Osteocyte (in vitro differentiated cells): Measurements from ENCODE around the gene MTMR12. TPM values are rescaled to one million over a fixed set of nuclear protein-coding genes. Genes with fewer than 3 reads are reported as not detected.
"Not testable (repeated sequence)": the region's sequence is repeated elsewhere in the genome, so short reads cannot be mapped to it uniquely, and the experiment has no call there.

ENCODE experiments used
- DNase-seq: peaks from one replicate; pipeline ENCODE4 v3.0.0; 2021; ENCODE audit warnings: mixed read lengths; ENCODE audit not compliant: unreplicated experiment; ENCODE audit errors: extremely low spot score
- H3K27ac Mint-ChIP-seq: one replicate; pipeline ENCODE4 v1.8.0; 2021; ENCODE audit warnings: mild to moderate bottlenecking, mixed read lengths; ENCODE audit not compliant: unreplicated experiment
- H3K27me3 Mint-ChIP-seq: one replicate; pipeline ENCODE4 v1.8.0; 2021; ENCODE audit warnings: mixed read lengths; ENCODE audit not compliant: unreplicated experiment
- H3K36me3 Mint-ChIP-seq: one replicate; pipeline ENCODE4 v1.8.0; 2021; ENCODE audit warnings: mixed read lengths; ENCODE audit not compliant: unreplicated experiment
- H3K4me1 Mint-ChIP-seq: one replicate; pipeline ENCODE4 v1.8.0; 2021; ENCODE audit warnings: mixed read lengths; ENCODE audit not compliant: unreplicated experiment
- H3K4me3 Mint-ChIP-seq: one replicate; pipeline ENCODE4 v1.8.0; 2021; ENCODE audit warnings: mild to moderate bottlenecking, moderate library complexity, mixed read lengths; ENCODE audit not compliant: unreplicated experiment
- H3K9me3 Mint-ChIP-seq: one replicate; pipeline ENCODE4 v1.8.0; 2021; ENCODE audit warnings: mixed read lengths; ENCODE audit not compliant: unreplicated experiment
- total RNA-seq: library from RNA; stranded (reverse); gene quantifications from 2 replicates; pipeline ENCODE4 v1.2.1, GENCODE V29; 2021
- TF ChIP-seq, protein P1 (sequence below): fragments of 200-600 bp; sonication (generic); IDR thresholded peaks from 2 replicates; pipeline ENCODE4 v1.5.0; 2021; ENCODE audit warnings: antibody characterized with exemption, mild to moderate bottlenecking, moderate library complexity

The MTMR12 gene
- total RNA-seq, 1 donor from 2014 or later, result 23.4 TPM

DNA sequence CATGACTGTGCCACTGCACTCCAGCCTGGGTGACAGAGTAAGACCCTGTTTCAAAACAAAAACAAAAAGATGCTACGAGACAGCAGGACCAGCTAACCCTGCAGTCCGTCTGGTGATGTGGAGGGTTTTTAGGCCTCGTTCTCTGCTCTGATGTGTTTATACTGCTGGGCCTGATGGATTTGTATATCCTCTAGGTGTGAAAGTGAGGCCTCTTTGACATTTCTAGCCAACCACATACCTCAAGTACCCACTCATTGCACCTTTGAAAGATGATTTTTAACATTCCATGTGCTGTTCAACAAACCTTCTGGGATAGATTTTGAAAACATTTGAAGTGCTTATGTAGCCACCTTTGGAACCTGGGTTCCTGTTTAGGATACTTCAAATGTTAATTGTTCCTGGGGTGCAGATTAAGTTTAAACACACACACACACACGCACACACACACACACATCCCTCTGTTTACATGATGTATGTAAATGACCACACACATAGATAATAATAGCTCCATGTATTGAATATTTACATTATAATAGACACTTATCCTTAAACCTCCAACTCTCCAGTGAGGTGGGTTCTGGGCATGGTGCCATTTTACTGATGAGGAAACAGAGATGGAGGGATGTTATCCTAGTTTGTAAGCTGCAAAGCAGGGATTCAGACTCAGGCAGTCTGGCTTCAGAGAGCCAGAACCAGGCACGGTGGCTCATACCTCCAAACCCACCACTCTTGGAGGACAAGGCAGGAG, 89.8 kb downstream of the MTMR12 start:
- no peaks in the 10 kb centered on the region for H3K9me3 Mint-ChIP-seq
- H3K27me3 Mint-ChIP-seq, result no peaks in the 10 kb centered on the region
- H3K27ac Mint-ChIP-seq, result no peak overlapping the region
- no peak for DNase-seq
- H3K4me3 Mint-ChIP-seq, result no peak overlapping the region
- H3K4me1 Mint-ChIP-seq, result peaks cover 46% of the 10 kb centered on the region
- TF ChIP-seq, protein P1, sequence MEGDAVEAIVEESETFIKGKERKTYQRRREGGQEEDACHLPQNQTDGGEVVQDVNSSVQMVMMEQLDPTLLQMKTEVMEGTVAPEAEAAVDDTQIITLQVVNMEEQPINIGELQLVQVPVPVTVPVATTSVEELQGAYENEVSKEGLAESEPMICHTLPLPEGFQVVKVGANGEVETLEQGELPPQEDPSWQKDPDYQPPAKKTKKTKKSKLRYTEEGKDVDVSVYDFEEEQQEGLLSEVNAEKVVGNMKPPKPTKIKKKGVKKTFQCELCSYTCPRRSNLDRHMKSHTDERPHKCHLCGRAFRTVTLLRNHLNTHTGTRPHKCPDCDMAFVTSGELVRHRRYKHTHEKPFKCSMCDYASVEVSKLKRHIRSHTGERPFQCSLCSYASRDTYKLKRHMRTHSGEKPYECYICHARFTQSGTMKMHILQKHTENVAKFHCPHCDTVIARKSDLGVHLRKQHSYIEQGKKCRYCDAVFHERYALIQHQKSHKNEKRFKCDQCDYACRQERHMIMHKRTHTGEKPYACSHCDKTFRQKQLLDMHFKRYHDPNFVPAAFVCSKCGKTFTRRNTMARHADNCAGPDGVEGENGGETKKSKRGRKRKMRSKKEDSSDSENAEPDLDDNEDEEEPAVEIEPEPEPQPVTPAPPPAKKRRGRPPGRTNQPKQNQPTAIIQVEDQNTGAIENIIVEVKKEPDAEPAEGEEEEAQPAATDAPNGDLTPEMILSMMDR, result no peak
- H3K36me3 Mint-ChIP-seq, result peaks cover 2% of the 10 kb centered on the region

DNA sequence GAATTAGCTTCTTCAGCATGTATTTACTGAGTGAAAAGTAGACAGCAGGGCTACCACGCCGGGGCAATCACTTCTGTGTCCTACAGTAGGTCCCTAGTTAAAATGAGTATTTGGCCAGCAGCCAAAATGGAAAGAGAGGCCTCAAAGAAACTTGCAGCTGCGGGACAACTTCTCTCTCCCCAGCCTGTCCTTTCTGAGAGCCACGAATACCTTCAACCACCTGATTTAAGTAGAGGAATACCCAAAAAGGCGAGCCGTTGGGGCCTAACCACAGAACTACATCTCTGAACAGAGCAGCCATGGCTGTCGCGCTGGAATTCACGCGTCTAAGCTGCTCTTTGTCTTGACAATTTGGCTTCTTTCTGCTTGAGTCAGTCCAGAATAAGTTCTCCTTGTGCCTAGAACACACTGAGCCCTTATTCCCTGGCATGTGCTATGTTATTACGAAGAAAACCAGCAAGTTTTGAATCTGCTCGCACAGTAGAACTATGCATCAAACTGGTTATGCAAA, 94.8 kb downstream of the MTMR12 start:
- Mint-ChIP-seq H3K4me3 (no peak overlapping the region), H3K36me3 (no peaks in the 10 kb centered on the region), H3K9me3 (no peaks in the 10 kb centered on the region), H3K27me3 (no peaks in the 10 kb centered on the region), H3K4me1 (peaks cover 16% of the 10 kb centered on the region), H3K27ac (no peak overlapping the region)
- DNase-seq, result no peak
- TF ChIP-seq, protein P1, result no peak

DNA sequence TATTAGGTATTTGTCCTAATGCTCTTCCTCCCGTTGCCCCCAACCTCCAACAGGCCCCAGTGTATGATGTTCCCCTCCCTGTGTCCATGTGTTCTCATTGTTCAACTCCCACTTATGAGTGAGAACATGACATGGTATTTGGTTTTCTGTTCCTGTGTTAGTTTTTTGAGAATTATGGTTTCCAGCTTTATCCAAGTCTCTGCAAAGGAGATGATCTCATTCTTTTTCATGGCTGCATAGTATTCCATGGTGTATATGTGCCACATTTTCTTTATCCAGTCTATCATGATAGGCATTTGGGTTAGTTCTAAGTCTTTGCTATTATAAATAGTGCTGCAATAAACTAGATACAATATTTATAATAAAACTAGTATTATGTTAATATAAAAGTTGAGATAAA, 98.4 kb downstream of the MTMR12 start:
- not testable (repeated sequence) for H3K27me3 Mint-ChIP-seq, H3K4me3 Mint-ChIP-seq, DNase-seq, H3K9me3 Mint-ChIP-seq, H3K36me3 Mint-ChIP-seq, H3K27ac Mint-ChIP-seq
- H3K4me1 Mint-ChIP-seq, result peaks cover 11% of the 10 kb centered on the region

DNA sequence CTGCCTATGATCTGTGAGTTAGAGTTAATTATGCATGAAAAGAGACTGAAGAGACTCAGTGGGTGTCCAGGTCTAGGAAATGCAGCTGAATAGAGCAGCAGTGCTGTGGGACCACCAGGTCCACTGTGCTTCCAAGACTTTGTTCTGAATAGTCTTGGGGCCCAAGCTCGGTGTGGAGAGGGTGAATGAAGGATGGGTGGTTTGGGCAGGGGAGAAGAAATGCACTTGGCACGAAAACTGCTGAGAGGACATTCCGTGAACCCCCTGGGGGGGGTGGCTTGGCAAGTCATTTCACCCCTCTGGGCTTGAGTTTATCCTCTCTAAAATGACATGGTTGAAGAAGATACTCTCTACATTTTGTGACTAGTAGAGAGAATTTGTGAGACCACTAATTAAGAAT, 102.6 kb downstream of the MTMR12 start:
- no peak overlapping the region for H3K27ac Mint-ChIP-seq
- no peaks in the 10 kb centered on the region for H3K4me1 Mint-ChIP-seq
- H3K36me3 Mint-ChIP-seq, result no peaks in the 10 kb centered on the region
- H3K9me3 Mint-ChIP-seq, result no peaks in the 10 kb centered on the region
- TF ChIP-seq, protein P1, result no peak
- no peaks in the 10 kb centered on the region for H3K27me3 Mint-ChIP-seq
- no peak for DNase-seq
- no peak overlapping the region for H3K4me3 Mint-ChIP-seq

DNA sequence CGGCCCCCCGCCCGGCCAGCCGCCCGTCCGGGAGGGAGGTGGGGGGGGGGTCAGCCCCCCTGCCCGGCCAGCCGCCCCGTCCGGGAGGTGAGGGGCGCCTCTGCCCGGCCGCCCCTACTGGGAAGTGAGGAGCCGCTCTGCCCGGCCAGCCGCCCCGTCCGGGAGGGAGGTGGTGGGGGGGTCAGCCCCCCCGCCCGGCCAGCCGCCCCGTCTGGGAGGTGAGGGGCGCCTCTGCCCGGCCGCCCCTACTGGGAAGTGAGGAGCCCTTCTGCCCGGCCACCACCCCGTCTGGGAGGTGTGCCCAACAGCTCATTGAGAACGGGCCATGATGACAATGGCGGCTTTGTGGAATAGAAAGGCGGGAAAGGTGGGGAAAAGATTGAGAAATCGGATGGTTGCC, 103.9 kb downstream of the MTMR12 start:
- not testable (repeated sequence) for H3K9me3 Mint-ChIP-seq, H3K27me3 Mint-ChIP-seq, H3K36me3 Mint-ChIP-seq, H3K4me3 Mint-ChIP-seq, H3K4me1 Mint-ChIP-seq, H3K27ac Mint-ChIP-seq, DNase-seq

DNA sequence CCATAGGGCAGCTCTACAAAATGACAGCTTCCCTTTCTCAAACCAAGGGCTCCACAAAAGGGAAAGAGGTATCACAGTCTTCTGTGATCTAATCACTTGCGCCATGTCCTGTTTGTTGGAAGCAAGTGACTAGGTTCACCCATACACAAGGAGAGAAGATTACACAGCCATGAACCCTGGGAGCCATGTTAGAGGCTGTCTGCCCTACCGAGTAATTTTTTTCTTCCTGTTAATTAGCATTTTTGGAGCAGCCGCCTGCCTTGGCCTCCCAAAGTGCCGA, 105.4 kb downstream of the MTMR12 start:
- H3K27me3 Mint-ChIP-seq, result peaks cover 3% of the 10 kb centered on the region

More for the DNA sequence above, 105.4 kb downstream of the MTMR12 start:
- TF ChIP-seq, protein P1, result no peak
- no peak overlapping the region for H3K27ac Mint-ChIP-seq
- H3K9me3 Mint-ChIP-seq, result no peaks in the 10 kb centered on the region
- DNase-seq, result no peak
- H3K4me3 Mint-ChIP-seq, result no peak overlapping the region
- no peaks in the 10 kb centered on the region for H3K4me1 Mint-ChIP-seq
- H3K36me3 Mint-ChIP-seq, result no peaks in the 10 kb centered on the region
